ENCODE measurements around the gene FCSK.
"Not testable (repeated sequence)": the region's sequence is repeated elsewhere in the genome, so short reads cannot be mapped to it uniquely, and the experiment has no call there.

Gene FCSK

DNA sequence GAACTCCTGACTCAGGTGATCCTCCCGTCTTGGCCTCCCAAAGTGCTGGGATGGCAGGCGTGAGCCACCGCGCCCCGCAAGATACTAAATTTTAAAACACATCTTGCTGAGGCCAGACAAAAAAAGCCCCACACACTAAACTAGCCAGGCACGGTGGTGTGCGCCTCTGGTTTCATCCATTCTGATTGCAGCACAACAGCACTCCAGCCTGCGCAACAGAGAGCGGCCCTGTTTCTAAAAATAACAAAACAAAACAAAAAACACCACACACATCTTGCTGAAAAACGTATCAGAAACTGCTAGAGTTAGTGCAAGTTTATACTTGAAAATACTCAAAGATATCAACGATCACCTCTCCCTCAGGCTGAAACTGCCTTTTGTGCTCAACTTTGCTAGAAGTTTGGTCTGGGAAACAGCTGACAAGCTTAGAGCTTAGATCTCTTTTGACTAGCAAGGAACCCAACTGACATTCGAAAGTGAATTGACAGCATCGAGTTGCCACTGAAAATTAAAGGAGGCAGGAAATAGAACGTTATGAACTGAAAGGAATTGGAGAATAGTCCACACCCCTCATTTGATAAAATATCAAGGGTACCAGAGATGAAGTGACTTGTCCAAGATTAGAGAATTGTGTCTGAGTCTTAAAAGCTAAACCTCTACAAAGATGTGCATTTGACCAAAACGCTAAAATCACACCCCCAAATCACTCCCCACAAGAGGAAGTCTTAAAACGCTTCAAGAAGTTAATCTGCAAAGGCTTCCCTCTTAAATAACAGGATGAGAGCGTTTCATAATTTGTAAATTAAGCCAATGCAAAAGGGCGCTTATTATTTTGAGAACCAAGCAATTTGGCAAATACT, 68.1 kb downstream of the FCSK start:
- Histone ChIP-seq H3K27me3 (ENCODE audit: insufficient read depth, poor library complexity, severe bottlenecking) (no peaks in the 10 kb centered on the region), H3K4me3 (replicated peaks; ENCODE audit: insufficient read depth, low read length) (peak overlapping the region; percentile 60), H3K27ac (replicated peaks) (peak overlapping the region; percentile 95)
- peak; percentile 67 for TF ChIP-seq SPI1 (IDR thresholded peaks at IDR 0.05; ENCODE audit: borderline replicate concordance, low read depth)
- TF ChIP-seq GABPA (IDR thresholded peaks at IDR 0.05; ENCODE audit: low read depth): no peak
- DNase-seq (ENCODE audit: low read depth in 1 of 2, low spot score in 1 of 2): peak; percentile 20 to 45

DNA sequence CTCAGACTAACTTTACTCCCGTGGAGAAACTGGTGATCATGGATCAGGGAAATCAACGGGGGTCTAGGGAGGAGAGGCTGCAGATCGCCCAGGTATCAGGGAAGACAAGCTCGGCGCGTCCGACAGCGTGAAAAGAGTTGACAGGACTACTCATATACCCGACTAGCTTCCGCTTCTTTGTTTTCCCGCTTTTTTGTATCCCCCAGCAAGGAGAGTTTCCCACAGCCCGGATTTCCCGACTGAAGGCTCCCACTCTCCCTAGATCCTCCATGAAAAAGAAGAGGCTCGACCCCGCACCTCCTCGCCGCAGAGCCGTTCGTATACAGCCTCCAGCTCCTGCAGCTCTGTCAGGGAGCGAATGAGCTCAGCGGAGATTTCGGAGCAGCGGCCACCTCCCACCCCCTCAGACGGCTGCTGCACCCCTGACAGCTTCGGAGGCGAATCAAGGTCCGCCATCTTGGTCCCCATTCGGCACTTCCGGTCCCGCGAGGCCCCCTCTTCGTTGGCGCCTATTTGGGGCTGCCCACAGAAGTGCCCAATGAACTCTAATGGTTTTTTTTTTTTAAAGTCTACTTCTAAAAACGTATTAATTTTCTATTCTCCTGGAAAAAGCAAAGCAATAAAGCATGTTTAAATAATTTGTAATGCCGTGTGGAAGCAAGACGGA, 68.8 kb downstream of the FCSK start, which contains the start of gene COG4:
TSS of gene COG4 (minus strand) at position 479 of the 667 bp plus-strand sequence. CDS start at position 468, 11 bp downstream.
- TF ChIP-seq GABPA (IDR thresholded peaks at IDR 0.05; ENCODE audit: low read depth): peak; percentile 69
- TF ChIP-seq, protein P1, sequence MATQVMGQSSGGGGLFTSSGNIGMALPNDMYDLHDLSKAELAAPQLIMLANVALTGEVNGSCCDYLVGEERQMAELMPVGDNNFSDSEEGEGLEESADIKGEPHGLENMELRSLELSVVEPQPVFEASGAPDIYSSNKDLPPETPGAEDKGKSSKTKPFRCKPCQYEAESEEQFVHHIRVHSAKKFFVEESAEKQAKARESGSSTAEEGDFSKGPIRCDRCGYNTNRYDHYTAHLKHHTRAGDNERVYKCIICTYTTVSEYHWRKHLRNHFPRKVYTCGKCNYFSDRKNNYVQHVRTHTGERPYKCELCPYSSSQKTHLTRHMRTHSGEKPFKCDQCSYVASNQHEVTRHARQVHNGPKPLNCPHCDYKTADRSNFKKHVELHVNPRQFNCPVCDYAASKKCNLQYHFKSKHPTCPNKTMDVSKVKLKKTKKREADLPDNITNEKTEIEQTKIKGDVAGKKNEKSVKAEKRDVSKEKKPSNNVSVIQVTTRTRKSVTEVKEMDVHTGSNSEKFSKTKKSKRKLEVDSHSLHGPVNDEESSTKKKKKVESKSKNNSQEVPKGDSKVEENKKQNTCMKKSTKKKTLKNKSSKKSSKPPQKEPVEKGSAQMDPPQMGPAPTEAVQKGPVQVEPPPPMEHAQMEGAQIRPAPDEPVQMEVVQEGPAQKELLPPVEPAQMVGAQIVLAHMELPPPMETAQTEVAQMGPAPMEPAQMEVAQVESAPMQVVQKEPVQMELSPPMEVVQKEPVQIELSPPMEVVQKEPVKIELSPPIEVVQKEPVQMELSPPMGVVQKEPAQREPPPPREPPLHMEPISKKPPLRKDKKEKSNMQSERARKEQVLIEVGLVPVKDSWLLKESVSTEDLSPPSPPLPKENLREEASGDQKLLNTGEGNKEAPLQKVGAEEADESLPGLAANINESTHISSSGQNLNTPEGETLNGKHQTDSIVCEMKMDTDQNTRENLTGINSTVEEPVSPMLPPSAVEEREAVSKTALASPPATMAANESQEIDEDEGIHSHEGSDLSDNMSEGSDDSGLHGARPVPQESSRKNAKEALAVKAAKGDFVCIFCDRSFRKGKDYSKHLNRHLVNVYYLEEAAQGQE (IDR thresholded peaks at IDR 0.05; ENCODE audit: insufficient replicate concordance, low read depth): no peak
- peak; percentile 72; the same call in 1 of the 2 replicates for TF ChIP-seq POLR2AphosphoS5 (IDR thresholded peaks at IDR 0.05; ENCODE audit: low read depth)
- peak; percentile 18; the same call in 1 of the 2 replicates for TF ChIP-seq SPI1 (IDR thresholded peaks at IDR 0.05; ENCODE audit: borderline replicate concordance, low read depth)
- Histone ChIP-seq H3K4me3 (replicated peaks; ENCODE audit: insufficient read depth, low read length) (peak within 1 kb of the TSS; percentile 60), H3K27ac (replicated peaks) (peak within 1 kb of the TSS; percentile 95), H3K27me3 (ENCODE audit: insufficient read depth, poor library complexity, severe bottlenecking) (no peaks in the 10 kb centered on the region)
- DNase-seq (ENCODE audit: low read depth in 1 of 2, low spot score in 1 of 2): peak; percentile 76 to 91

DNA sequence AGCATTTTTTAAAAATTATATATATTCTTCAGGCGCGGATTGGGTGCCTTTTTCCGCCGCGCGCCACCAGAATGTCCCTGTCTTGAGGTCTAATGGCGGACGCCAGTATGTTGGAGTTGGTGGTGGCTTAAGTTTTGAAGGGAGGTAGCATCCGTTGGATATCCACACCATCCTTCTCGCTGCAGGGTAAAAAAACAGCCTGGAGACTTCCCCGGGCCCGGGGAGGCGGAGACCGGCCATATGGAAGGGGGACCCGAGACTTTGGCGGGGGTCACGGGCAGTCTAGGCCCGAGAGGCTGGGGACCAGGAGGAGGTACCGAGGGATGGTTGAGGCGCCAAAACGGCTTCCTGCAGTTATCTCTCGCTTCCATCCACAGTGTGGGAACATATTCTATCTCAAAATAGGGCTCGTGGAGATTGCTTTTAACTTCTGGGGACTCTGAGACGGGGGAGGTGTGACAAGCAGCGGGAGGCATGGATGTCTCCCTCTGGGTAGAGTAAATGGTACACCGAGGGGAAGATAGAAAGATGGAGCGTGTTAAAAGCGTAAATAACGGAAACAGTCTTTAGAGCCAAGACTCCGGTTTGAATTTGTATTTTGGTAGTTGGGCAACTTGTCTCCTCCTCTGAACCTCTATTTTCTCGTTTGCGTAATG, 69.5 kb downstream of the FCSK start, which contains the start of gene SF3B3:
TSS of gene SF3B3 (plus strand) at position 74 of the 656 bp plus-strand sequence. CDS start 2,841 bp downstream, outside the sequence.
- Histone ChIP-seq H3K4me3 (replicated peaks; ENCODE audit: insufficient read depth, low read length) (peak within 1 kb of the TSS; percentile 60), H3K27me3 (ENCODE audit: insufficient read depth, poor library complexity, severe bottlenecking) (no peaks in the 10 kb centered on the region), H3K27ac (replicated peaks) (peak within 1 kb of the TSS; percentile 95)
- DNase-seq (ENCODE audit: low read depth in 1 of 2, low spot score in 1 of 2): peak; percentile 56 to 68
- TF ChIP-seq POLR2AphosphoS5 (IDR thresholded peaks at IDR 0.05; ENCODE audit: low read depth) (peak; percentile 87), SPI1 (IDR thresholded peaks at IDR 0.05; ENCODE audit: borderline replicate concordance, low read depth) (no peak), GABPA (IDR thresholded peaks at IDR 0.05; ENCODE audit: low read depth) (no peak; the same call in 1 of the 2 replicates)
- TF ChIP-seq, protein P1 (IDR thresholded peaks at IDR 0.05; ENCODE audit: insufficient replicate concordance, low read depth): peak; percentile 83
- TF ChIP-seq, protein P2, sequence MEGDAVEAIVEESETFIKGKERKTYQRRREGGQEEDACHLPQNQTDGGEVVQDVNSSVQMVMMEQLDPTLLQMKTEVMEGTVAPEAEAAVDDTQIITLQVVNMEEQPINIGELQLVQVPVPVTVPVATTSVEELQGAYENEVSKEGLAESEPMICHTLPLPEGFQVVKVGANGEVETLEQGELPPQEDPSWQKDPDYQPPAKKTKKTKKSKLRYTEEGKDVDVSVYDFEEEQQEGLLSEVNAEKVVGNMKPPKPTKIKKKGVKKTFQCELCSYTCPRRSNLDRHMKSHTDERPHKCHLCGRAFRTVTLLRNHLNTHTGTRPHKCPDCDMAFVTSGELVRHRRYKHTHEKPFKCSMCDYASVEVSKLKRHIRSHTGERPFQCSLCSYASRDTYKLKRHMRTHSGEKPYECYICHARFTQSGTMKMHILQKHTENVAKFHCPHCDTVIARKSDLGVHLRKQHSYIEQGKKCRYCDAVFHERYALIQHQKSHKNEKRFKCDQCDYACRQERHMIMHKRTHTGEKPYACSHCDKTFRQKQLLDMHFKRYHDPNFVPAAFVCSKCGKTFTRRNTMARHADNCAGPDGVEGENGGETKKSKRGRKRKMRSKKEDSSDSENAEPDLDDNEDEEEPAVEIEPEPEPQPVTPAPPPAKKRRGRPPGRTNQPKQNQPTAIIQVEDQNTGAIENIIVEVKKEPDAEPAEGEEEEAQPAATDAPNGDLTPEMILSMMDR (IDR thresholded peaks at IDR 0.05; ENCODE audit: insufficient read depth, low read length): no peak

DNA sequence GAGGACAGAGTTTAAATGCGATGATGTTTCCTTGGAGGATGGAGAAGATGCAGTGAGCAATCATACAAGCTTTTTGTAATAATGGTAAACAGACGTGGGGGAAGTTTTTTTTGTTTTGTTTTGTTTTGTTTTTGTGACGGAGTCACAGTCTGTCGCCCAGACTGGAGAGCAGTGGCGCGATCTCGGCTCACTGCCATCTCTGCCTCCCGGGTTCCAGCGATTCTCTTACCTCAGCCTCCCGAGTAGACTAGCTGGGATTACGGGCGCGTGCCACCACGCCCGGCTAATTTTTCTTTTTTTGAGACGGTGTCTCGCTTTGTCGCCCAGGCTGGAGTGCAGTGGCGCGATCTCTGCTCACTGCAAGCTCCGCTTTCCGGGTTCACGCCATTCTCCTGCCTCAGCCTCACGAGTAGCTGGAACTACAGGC, 70.0 kb downstream of the FCSK start:
- peak in 1 of 2 experiments; percentile 18 for DNase-seq (ENCODE audit: low read depth in 1 of 2, low spot score in 1 of 2)
- Histone ChIP-seq H3K4me3 (replicated peaks; ENCODE audit: insufficient read depth, low read length) (peak overlapping the region; percentile 52), H3K27ac (replicated peaks) (peak overlapping the region; percentile 95)
- H3K27me3 ChIP-seq (ENCODE audit: insufficient read depth, poor library complexity, severe bottlenecking): not testable (repeated sequence)
